Skeletal muscle tissue (tissue), 4 donors: Measurements from ENCODE around the gene DPP10. TPM values are rescaled to one million over a fixed set of nuclear protein-coding genes. Genes with fewer than 3 reads are reported as not detected.

ENCODE experiments used
- H3K27ac ChIP-seq: one replicate; pipeline ENCODE4 v1.7.0; 2013; ENCODE audit warnings: mild to moderate bottlenecking, low read depth, low read length, inconsistent platforms
- H3K27me3 ChIP-seq, 3 donors: one replicate each; pipeline ENCODE4 v1.7.0; 2013; ENCODE audit warnings: low read length in 3 of 3; ENCODE audit not compliant: control insufficient read depth in 3 of 3, insufficient read depth in 3 of 3
- H3K36me3 ChIP-seq, 3 donors: one replicate each; pipeline ENCODE4 v1.7.0; 2013; ENCODE audit warnings: low read length in 3 of 3; ENCODE audit not compliant: control insufficient read depth in 3 of 3, insufficient read depth in 3 of 3
- H3K4me1 ChIP-seq, 3 donors: one replicate each; pipeline ENCODE4 v1.7.0; 2013; ENCODE audit warnings: low read length in 3 of 3, mild to moderate bottlenecking in 3 of 3; ENCODE audit not compliant: control insufficient read depth in 3 of 3, insufficient read depth in 3 of 3
- H3K4me3 ChIP-seq, 3 donors: one replicate each; pipeline ENCODE4 v1.7.0; 2013; ENCODE audit warnings: low read length in 3 of 3
- H3K9ac ChIP-seq, 3 donors: one replicate each; pipeline ENCODE4 v1.7.0; 2013; ENCODE audit warnings: low read length in 3 of 3, mild to moderate bottlenecking in 3 of 3, moderate library complexity in 2 of 3, low read depth in 1 of 3
- H3K9me3 ChIP-seq, 3 donors: one replicate each; pipeline ENCODE4 v1.7.0; 2013; ENCODE audit warnings: low read length in 3 of 3; ENCODE audit not compliant: control insufficient read depth in 3 of 3
- total RNA-seq: library from RNA; depleted of rRNA; stranded (reverse); fragments of >200 nt; gene quantifications from one replicate; pipeline ENCODE4 v1.2.3, GENCODE V29; 2014
- donor health status: Osteomylitis.

DPP10 gene
- total RNA-seq, 1 donor from 2014 or later = 1.0 TPM

- Histone ChIP-seq H3K27me3 (peaks cover 0 to 10% (median 0%) of the 10 kb centered on the region in 3 donors), H3K4me3 (no peak overlapping the region), H3K9ac (no peak overlapping the region), H3K36me3 (no peaks in the 10 kb centered on the region), H3K27ac (no peak overlapping the region), H3K9me3 (no peaks in the 10 kb centered on the region), H3K4me1 (no peaks in the 10 kb centered on the region)
Measured at GRCh38 chr2:114553027-114553426, 110.6 kb downstream of the DPP10 start.

GRCh38 chr2:114569166-114569565 is 126.7 kb downstream of the DPP10 start:
- H3K4me1 ChIP-seq = no peaks in the 10 kb centered on the region
- no peak overlapping the region for H3K27ac ChIP-seq
- no peak overlapping the region for H3K9ac ChIP-seq
- H3K9me3 ChIP-seq = no peaks in the 10 kb centered on the region
- no peaks in the 10 kb centered on the region for H3K27me3 ChIP-seq
- no peaks in the 10 kb centered on the region for H3K36me3 ChIP-seq
- no peak overlapping the region for H3K4me3 ChIP-seq

GRCh38 chr2:114577657-114578056 is 135.2 kb downstream of the DPP10 start:
- Histone ChIP-seq H3K9ac (no peak overlapping the region), H3K36me3 (no peaks in the 10 kb centered on the region), H3K27ac (no peak overlapping the region), H3K4me1 (no peaks in the 10 kb centered on the region), H3K27me3 (no peaks in the 10 kb centered on the region), H3K9me3 (no peaks in the 10 kb centered on the region), H3K4me3 (no peak overlapping the region)

GRCh38 chr2:114579542-114579941 is 137.1 kb downstream of the DPP10 start:
- H3K27ac ChIP-seq = no peak overlapping the region
- H3K36me3 ChIP-seq = no peaks in the 10 kb centered on the region
- H3K9ac ChIP-seq = no peak overlapping the region
- no peak overlapping the region for H3K4me3 ChIP-seq
- no peaks in the 10 kb centered on the region for H3K9me3 ChIP-seq
- H3K4me1 ChIP-seq = no peaks in the 10 kb centered on the region
- H3K27me3 ChIP-seq = no peaks in the 10 kb centered on the region

- no peaks in the 10 kb centered on the region for H3K4me1 ChIP-seq
Measured at GRCh38 chr2:114580691-114581090, 138.2 kb downstream of the DPP10 start.

GRCh38 chr2:114598329-114598728 is 155.9 kb downstream of the DPP10 start:
- H3K27ac ChIP-seq = no peak overlapping the region

More at GRCh38 chr2:114580691-114581090, 138.2 kb downstream of the DPP10 start:
- H3K4me3 ChIP-seq = no peak overlapping the region
- no peak overlapping the region for H3K9ac ChIP-seq
- H3K36me3 ChIP-seq = no peaks in the 10 kb centered on the region
- no peak overlapping the region for H3K27ac ChIP-seq
- no peaks in the 10 kb centered on the region for H3K27me3 ChIP-seq
- H3K9me3 ChIP-seq = no peaks in the 10 kb centered on the region

GRCh38 chr2:114609203-114609602 is 166.8 kb downstream of the DPP10 start:
- Histone ChIP-seq H3K4me1 (no peaks in the 10 kb centered on the region), H3K4me3 (no peak overlapping the region), H3K36me3 (no peaks in the 10 kb centered on the region), H3K9me3 (no peaks in the 10 kb centered on the region), H3K27ac (no peak overlapping the region), H3K9ac (no peak overlapping the region), H3K27me3 (no peaks in the 10 kb centered on the region)

More at GRCh38 chr2:114598329-114598728, 155.9 kb downstream of the DPP10 start:
- Histone ChIP-seq H3K9ac (no peak overlapping the region), H3K4me3 (no peak overlapping the region), H3K9me3 (no peaks in the 10 kb centered on the region), H3K36me3 (no peaks in the 10 kb centered on the region), H3K4me1 (no peaks in the 10 kb centered on the region), H3K27me3 (no peaks in the 10 kb centered on the region)

- H3K9me3 ChIP-seq = no peaks in the 10 kb centered on the region
- H3K27me3 ChIP-seq = no peaks in the 10 kb centered on the region
Measured at GRCh38 chr2:114609801-114610200, 167.4 kb downstream of the DPP10 start.

GRCh38 chr2:114610677-114611076 is 168.2 kb downstream of the DPP10 start:
- H3K9me3 ChIP-seq = no peaks in the 10 kb centered on the region
- H3K27ac ChIP-seq = no peak overlapping the region
- H3K4me1 ChIP-seq = no peaks in the 10 kb centered on the region
- no peaks in the 10 kb centered on the region for H3K27me3 ChIP-seq
- no peaks in the 10 kb centered on the region for H3K36me3 ChIP-seq
- no peak overlapping the region for H3K4me3 ChIP-seq
- no peak overlapping the region for H3K9ac ChIP-seq

More at GRCh38 chr2:114609801-114610200, 167.4 kb downstream of the DPP10 start:
- H3K4me3 ChIP-seq = no peak overlapping the region
- H3K36me3 ChIP-seq = no peaks in the 10 kb centered on the region
- no peak overlapping the region for H3K9ac ChIP-seq
- no peaks in the 10 kb centered on the region for H3K4me1 ChIP-seq
- H3K27ac ChIP-seq = no peak overlapping the region

GRCh38 chr2:114614592-114614991 is 172.2 kb downstream of the DPP10 start:
- H3K4me3 ChIP-seq = no peak overlapping the region
- H3K27ac ChIP-seq = no peak overlapping the region
- H3K9ac ChIP-seq = no peak overlapping the region
- H3K36me3 ChIP-seq = no peaks in the 10 kb centered on the region
- no peaks in the 10 kb centered on the region for H3K9me3 ChIP-seq
- no peaks in the 10 kb centered on the region for H3K4me1 ChIP-seq
- H3K27me3 ChIP-seq = no peaks in the 10 kb centered on the region

- Histone ChIP-seq H3K4me1 (no peaks in the 10 kb centered on the region), H3K27ac (no peak overlapping the region), H3K9me3 (no peaks in the 10 kb centered on the region), H3K9ac (no peak overlapping the region), H3K4me3 (no peak overlapping the region), H3K36me3 (no peaks in the 10 kb centered on the region), H3K27me3 (no peaks in the 10 kb centered on the region)
Measured at GRCh38 chr2:114628481-114628880, 186.0 kb downstream of the DPP10 start.
